Endothelial cell of umbilical vein (primary cell): ENCODE measurements around the gene GLUL. TPM values are rescaled to one million over a fixed set of nuclear protein-coding genes. Genes with fewer than 3 reads are reported as not detected.

Experiments used
- BruUV-seq: library from RNA; stranded (reverse); fragments of 400-500 nt; replicated peaks from 2 replicates; lab custom pipeline; 2021; lab: Mats Ljungman, UMichigan
- CTCF ChIA-PET: fragments of 300-600, 350-600 bp; sonication (Branson Sonifier 250); formaldehyde crosslinking; loops from one replicate; lab custom pipeline; 2021; ENCODE audit warnings: antibody characterized with exemption, inconsistent platforms; lab: Charles Lee
- POLR2A ChIA-PET: fragments of 300-600, 350-600 bp; sonication (Branson Sonifier 250); formaldehyde crosslinking; loops from one replicate; lab custom pipeline; 2021; ENCODE audit warnings: antibody characterized with exemption, inconsistent platforms; lab: Charles Lee
- DNase-seq: peaks from one replicate; pipeline ENCODE4 v3.0.0-alpha.2; 2011; ENCODE audit warnings: low read depth, low spot score
- FAIRE-seq: peaks from 2 replicates; lab custom pipeline; 2011; peaks lifted over from hg19 to GRCh38; lab: Jason Lieb, UNC
- H2AFZ ChIP-seq: 2 replicates; pipeline ENCODE4 v1.6.0; 2012; ENCODE audit warnings: low read depth, low read length, control low read depth, inconsistent platforms
- H3K27ac ChIP-seq: 2 replicates; pipeline ENCODE4 v1.5.1; 2011; ENCODE audit warnings: low read depth, mild to moderate bottlenecking, control low read depth, low read length, moderate library complexity; ENCODE audit not compliant: insufficient read depth
- H3K27me3 ChIP-seq, 2 experiments: 2 replicates each; pipeline versions ENCODE4 v1.6.0 to v1.6.1; 2011; ENCODE audit warnings: low read length in 2 of 2, mixed read lengths in 1 of 2; ENCODE audit not compliant: control insufficient read depth in 2 of 2, insufficient read depth in 2 of 2
- H3K36me3 ChIP-seq, 2 experiments: 2 replicates in 1 of 2; 3 replicates in 1 of 2; pipeline ENCODE4 v1.5.1; 2011; ENCODE audit warnings: low read length in 2 of 2, mild to moderate bottlenecking in 1 of 2, moderate library complexity in 1 of 2; ENCODE audit not compliant: control insufficient read depth in 2 of 2, insufficient read depth in 2 of 2; ENCODE audit errors: extremely low read depth in 1 of 2
- H3K4me1 ChIP-seq: 3 replicates; pipeline ENCODE4 v1.5.1; 2011; ENCODE audit warnings: mild to moderate bottlenecking, low read length; ENCODE audit not compliant: control insufficient read depth, insufficient read depth; ENCODE audit errors: extremely low read depth
- H3K4me2 ChIP-seq: 2 replicates; pipeline ENCODE4 v1.6.1; 2011; ENCODE audit warnings: low read length, control low read depth, mixed read lengths; ENCODE audit not compliant: insufficient read depth
- H3K4me3 ChIP-seq, 3 experiments: fragments of 200-600 bp in 1 of 3; sonication (generic), shearing (Covaris generic) in 1 of 3; replicated peaks in 1 of 3; 2 replicates each; pipeline ENCODE4 v1.5.1; 2011 to 2016; ENCODE audit warnings: control low read depth in 3 of 3, low read length in 3 of 3, mild to moderate bottlenecking in 2 of 3, inconsistent platforms in 1 of 3, low read depth in 1 of 3, moderate library complexity in 1 of 3; ENCODE audit not compliant: insufficient read depth in 1 of 3
- H3K79me2 ChIP-seq: 2 replicates; pipeline ENCODE4 v1.6.0; 2012; ENCODE audit warnings: low read length, inconsistent platforms; ENCODE audit not compliant: control insufficient read depth, insufficient read depth
- H3K9ac ChIP-seq: replicated peaks from 2 replicates; pipeline ENCODE3; 2011; ENCODE audit warnings: low read length, control low read depth; ENCODE audit not compliant: insufficient read depth; ENCODE audit errors: extremely low read depth
- H3K9me1 ChIP-seq: replicated peaks from 3 replicates; pipeline ENCODE4 v1.6.0; 2011; ENCODE audit warnings: mild to moderate bottlenecking, low read length; ENCODE audit not compliant: control insufficient read depth, insufficient read depth; ENCODE audit errors: extremely low read depth
- H3K9me3 ChIP-seq: replicated peaks from 2 replicates; pipeline ENCODE4 v1.5.1; 2012; ENCODE audit warnings: low read length, inconsistent platforms; ENCODE audit not compliant: control insufficient read depth, insufficient read depth
- H4K20me1 ChIP-seq: replicated peaks from 2 replicates; pipeline ENCODE3; 2011; ENCODE audit warnings: mild to moderate bottlenecking, low read length; ENCODE audit not compliant: control insufficient read depth, insufficient read depth; ENCODE audit errors: extremely low read depth
- CTCF ChIP-seq, 2 donors: IDR thresholded peaks; 1 replicate in 1 of 2; 2 replicates in 1 of 2; pipeline ENCODE4 v1.5.1; 2011; ENCODE audit warnings: low read length in 2 of 2, mild to moderate bottlenecking in 2 of 2, moderate library complexity in 2 of 2, control low read depth in 1 of 2, inconsistent platforms in 1 of 2, low read depth in 1 of 2; ENCODE audit not compliant: insufficient read depth in 1 of 2; ENCODE audit errors: extremely low read depth in 1 of 2
- EZH2 ChIP-seq: IDR thresholded peaks from 2 replicates; pipeline ENCODE4 v1.6.1; 2012; ENCODE audit warnings: borderline replicate concordance, low read depth, mild to moderate bottlenecking, moderate library complexity, low read length, inconsistent platforms; ENCODE audit not compliant: severe bottlenecking
- FOS ChIP-seq: IDR thresholded peaks from 2 replicates; pipeline ENCODE4 v1.6.1; 2011; ENCODE audit warnings: mild to moderate bottlenecking, low read length, moderate library complexity, borderline replicate concordance; ENCODE audit not compliant: insufficient read depth
- GATA2 ChIP-seq: IDR thresholded peaks from 2 replicates; pipeline ENCODE4 v1.7.0; 2011; ENCODE audit warnings: low read depth, mild to moderate bottlenecking, moderate library complexity, mixed read lengths, low read length; ENCODE audit not compliant: insufficient read length, insufficient read depth
- JUN ChIP-seq: IDR thresholded peaks from 2 replicates; pipeline ENCODE4 v1.6.1; 2011; ENCODE audit warnings: borderline replicate concordance, low read depth; ENCODE audit not compliant: insufficient read length, insufficient read depth
- MAX ChIP-seq: IDR thresholded peaks from 2 replicates; pipeline ENCODE4 v1.6.1; 2011; ENCODE audit not compliant: insufficient read depth, insufficient read length
- MYC ChIP-seq: IDR thresholded peaks from one replicate; pipeline ENCODE4 v1.6.1; 2011; ENCODE audit warnings: mild to moderate bottlenecking, low read depth, low read length
- POLR2A ChIP-seq: IDR thresholded peaks from 2 replicates; pipeline ENCODE4 v1.6.1; 2012; ENCODE audit warnings: low read depth, mild to moderate bottlenecking, control low read depth, low read length
- POLR2AphosphoS5 ChIP-seq: IDR thresholded peaks from 2 replicates; pipeline ENCODE4 v1.6.1; 2012; ENCODE audit warnings: low read depth, mild to moderate bottlenecking, control low read depth, low read length, moderate library complexity; ENCODE audit not compliant: insufficient read depth
- dilution Hi-C: fragments of 300-500 bp; cut with MboI; formaldehyde crosslinking; loops from one replicate; pipeline ENCODE4 v1.15.0; 2019; ENCODE audit warnings: low sequenced_read_pairs; ENCODE audit not compliant: extremely low pct_ligation_motif_present
- intact Hi-C: fragments of 100-400 bp; cut with micrococcal nuclease; formaldehyde crosslinking; loops from one replicate; pipeline ENCODE4 v1.10.0; 2022
- polyA plus RNA-seq, 4 experiments: library from polyadenylated mRNA; depleted of rRNA in 3 of 4; stranded (reverse) in 3 of 4; unstranded in 1 of 4; fragments of >200 nt; gene quantifications; 2 replicates each; pipeline versions ENCODE4 v1.2.1 to v1.2.3, GENCODE V29; 2011 to 2012; ENCODE audit warnings: missing spikeins in 1 of 4
- total RNA-seq: library from RNA; stranded (reverse); gene quantifications from 2 replicates; pipeline ENCODE4 v1.2.3, GENCODE V29; 2021

GLUL gene
- total and polyA plus RNA-seq, 2 donors (not counting 3 experiments of a cell fraction or from before 2014, with no cell fraction given): 172 to 187 TPM

GRCh38 chr1:182355723-182356098 is 35.9 kb downstream of the GLUL start:
- TF ChIP-seq EZH2 (no peak), GATA2 (no peak), POLR2AphosphoS5 (no peak)
- no peak overlapping the region for H2AFZ ChIP-seq

GRCh38 chr1:182351790-182352364 is 39.7 kb downstream of the GLUL start:
- BruUV-seq: no TSS peak
- ChIA-PET CTCF (no interaction called here), POLR2A (no interaction called here)

More at GRCh38 chr1:182355723-182356098, 35.9 kb downstream of the GLUL start:
- ChIA-PET CTCF (interaction anchor here (0.6 kb wide), 1 partner anchor 213 kb away, joined by 3 read pairs; no protein-coding TSS in a partner anchor), POLR2A (no interaction called here)
- Histone ChIP-seq H3K9ac (no peak overlapping the region), H3K4me1 (no peaks in the 10 kb centered on the region), H3K4me3 (no peak overlapping the region), H3K79me2 (no peaks in the 10 kb centered on the region), H3K27ac (no peak overlapping the region), H3K9me3 (no peaks in the 10 kb centered on the region), H3K4me2 (no peak overlapping the region), H3K27me3 (peaks cover 0 to 2% of the 10 kb centered on the region in 2 experiments), H4K20me1 (no peaks in the 10 kb centered on the region), H3K36me3 (no peaks in the 10 kb centered on the region), H3K9me1 (no peaks in the 10 kb centered on the region)
- BruUV-seq: no TSS peak
- intact Hi-C loops: no loop called here
- DNase-seq (no peak), FAIRE-seq (no peak)
- dilution Hi-C loops: no loop called here

More at GRCh38 chr1:182351790-182352364, 39.7 kb downstream of the GLUL start:
- H3K27ac ChIP-seq: no peak overlapping the region
- H3K4me3 ChIP-seq: no peak overlapping the region
- H3K36me3 ChIP-seq: no peaks in the 10 kb centered on the region
- no peak overlapping the region for H3K4me2 ChIP-seq
- dilution Hi-C loops (no loop called here), intact Hi-C loops (no loop called here)
- no peaks in the 10 kb centered on the region for H4K20me1 ChIP-seq
- FAIRE-seq (no peak), DNase-seq (no peak)
- H2AFZ ChIP-seq: no peak overlapping the region
- H3K4me1 ChIP-seq: no peaks in the 10 kb centered on the region
- H3K27me3 ChIP-seq: peaks cover 0 to 2% of the 10 kb centered on the region in 2 experiments
- TF ChIP-seq GATA2: no peak
- TF ChIP-seq POLR2AphosphoS5: no peak
- no peak for TF ChIP-seq EZH2
- TF ChIP-seq FOS: no peak
- TF ChIP-seq POLR2A: no peak
- TF ChIP-seq MAX: no peak
- TF ChIP-seq CTCF (IDR thresholded peaks at IDR 0.05; ENCODE audit: extremely low read depth in 1 of 2, insufficient read depth in 1 of 2, low read depth in 1 of 2, low read length in 2 of 2): no peak
- TF ChIP-seq MYC: no peak
- TF ChIP-seq JUN: no peak
- no peaks in the 10 kb centered on the region for H3K9me3 ChIP-seq
- no peaks in the 10 kb centered on the region for H3K9me1 ChIP-seq
- H3K79me2 ChIP-seq: no peaks in the 10 kb centered on the region
- H3K9ac ChIP-seq: no peak overlapping the region
